Measurements from ENCODE around the gene SSC5D.

The SSC5D gene

GRCh38 chr19:55474269-55475265 lies 13.7 kb upstream of the SSC5D start:
- no peak for DNase-seq

- DNase-seq: peak; percentile 84
Measured at GRCh38 chr19:55476100-55476775, 12.0 kb upstream of the SSC5D start, which contains the start of gene ZNF628. Gene ZNF628, plus strand, starts transcription at chr19:55476617. Its CDS starts 3,294 bp downstream, at chr19:55479911.

DNA sequence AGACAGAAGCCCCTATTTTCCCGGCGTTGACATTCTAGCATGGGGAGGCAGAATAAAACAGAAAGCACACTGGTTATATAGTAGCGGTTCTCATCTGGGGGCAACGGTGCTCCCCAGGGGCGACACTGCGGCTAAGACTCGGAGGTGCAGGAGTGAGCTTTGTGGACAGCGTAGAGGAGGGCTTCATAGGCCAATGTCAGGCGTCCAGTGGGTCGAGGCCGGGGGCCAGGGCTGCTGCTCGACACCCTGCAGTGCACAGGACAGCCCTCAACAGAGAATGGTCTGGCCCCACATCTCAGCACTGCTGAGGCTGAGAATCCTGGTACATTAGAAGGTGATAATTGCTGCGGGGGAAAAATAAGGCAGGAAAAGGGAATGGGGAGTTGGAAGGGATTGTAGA lies 10.3 kb upstream of the SSC5D start:
- DNase-seq: no peak

GRCh38 chr19:55478364-55478763 lies 9.9 kb upstream of the SSC5D start:
- DNase-seq: no peak

GRCh38 chr19:55479045-55479444 lies 9.2 kb upstream of the SSC5D start:
- no peak for DNase-seq

- no peak for DNase-seq
Measured at GRCh38 chr19:55479451-55480230, 8.6 kb upstream of the SSC5D start.

DNA sequence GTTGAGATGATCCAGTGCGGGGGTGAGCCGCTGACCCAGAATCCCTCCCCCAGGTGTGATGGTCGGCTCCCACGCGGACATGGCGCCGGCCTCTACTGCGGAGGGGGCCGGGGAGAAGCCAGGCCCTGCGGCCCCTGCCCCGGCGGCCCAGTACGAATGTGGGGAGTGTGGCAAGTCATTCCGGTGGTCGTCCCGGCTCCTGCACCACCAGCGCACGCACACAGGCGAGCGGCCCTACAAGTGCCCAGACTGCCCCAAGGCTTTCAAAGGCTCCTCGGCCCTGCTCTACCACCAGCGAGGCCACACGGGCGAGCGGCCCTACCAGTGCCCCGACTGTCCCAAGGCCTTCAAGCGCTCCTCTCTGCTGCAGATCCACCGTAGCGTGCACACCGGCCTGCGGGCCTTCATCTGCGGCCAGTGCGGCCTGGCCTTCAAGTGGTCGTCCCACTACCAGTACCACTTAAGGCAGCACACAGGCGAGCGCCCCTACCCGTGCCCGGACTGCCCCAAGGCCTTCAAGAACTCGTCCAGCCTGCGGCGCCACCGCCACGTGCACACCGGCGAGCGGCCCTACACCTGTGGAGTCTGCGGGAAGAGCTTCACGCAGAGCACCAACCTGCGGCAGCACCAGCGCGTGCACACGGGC lies 7.0 kb upstream of the SSC5D start:
- DNase-seq: no peak

GRCh38 chr19:55481794-55482155 lies 6.5 kb upstream of the SSC5D start:
- no peak for DNase-seq

GRCh38 chr19:55482156-55482961 lies 5.9 kb upstream of the SSC5D start:
- no peak for DNase-seq

DNA sequence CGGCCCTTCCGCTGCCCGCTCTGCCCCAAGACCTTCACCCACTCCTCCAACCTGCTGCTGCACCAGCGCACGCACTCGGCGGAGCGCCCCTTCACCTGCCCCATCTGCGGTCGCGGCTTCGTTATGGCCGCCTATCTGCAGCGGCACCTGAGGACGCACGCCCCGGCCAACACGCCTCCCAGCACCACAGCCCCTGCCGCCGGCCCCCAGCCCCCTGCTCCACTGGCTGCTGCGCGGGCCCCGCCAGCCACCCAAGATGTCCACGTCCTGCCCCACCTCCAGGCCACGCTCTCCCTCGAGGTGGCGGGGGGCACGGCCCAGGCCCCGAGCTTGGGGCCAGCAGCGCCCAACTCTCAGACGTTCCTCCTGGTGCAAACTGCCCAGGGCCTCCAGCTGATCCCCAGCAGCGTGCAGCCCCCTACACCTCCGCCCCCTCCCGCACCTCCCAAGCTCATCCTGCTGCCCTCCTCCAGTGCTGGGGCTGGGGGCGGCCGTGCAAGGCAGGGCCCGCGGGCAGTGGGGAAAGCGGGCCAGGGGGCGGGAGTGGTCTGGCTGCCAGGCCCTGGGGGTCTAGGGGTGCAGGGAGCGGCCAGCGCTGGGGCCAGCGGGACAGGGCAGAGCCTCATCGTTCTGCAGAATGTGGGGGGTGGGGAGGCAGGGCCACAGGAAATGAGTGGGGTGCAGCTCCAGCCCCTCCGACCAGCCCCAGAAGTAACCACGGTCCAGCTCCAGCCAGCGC lies 5.1 kb upstream of the SSC5D start:
- DNase-seq: no peak

GRCh38 chr19:55483706-55484592 lies 4.3 kb upstream of the SSC5D start:
- no peak for DNase-seq

GRCh38 chr19:55484593-55485438 lies 3.4 kb upstream of the SSC5D start, which contains the start of gene NAT14:
Gene NAT14, plus strand, starts transcription at chr19:55485188. Its CDS starts 521 bp downstream, at chr19:55485709.
- DNase-seq: no peak

DNA sequence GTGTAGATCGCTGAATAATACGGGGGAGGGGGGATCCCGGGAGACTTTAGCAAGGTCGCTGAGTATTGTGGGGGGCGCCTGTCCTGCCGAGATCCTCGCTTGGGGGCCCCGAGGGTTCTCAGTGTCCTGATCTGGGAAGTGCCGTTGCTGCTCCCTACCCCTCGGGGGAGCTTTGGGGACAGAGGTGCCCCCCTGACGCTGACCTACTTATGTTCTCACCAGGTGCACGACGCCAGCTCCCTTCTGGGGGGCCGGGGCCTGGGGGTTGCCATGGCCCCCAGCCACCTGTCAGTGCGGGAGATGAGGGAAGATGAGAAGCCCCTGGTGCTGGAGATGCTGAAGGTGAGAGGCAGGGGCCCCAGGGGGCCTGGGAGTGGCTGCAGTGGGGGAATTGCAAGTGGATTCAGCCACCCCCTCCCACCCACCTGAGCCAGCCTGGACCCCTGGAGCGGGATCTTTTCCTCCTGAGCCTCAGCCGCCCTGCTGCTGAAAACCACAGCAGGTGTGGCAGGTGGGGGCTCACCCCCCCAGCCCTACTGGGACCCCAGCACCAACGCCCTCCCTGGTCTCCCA lies 2.7 kb upstream of the SSC5D start:
- no peak for DNase-seq

- DNase-seq: no peak
Measured at GRCh38 chr19:55486043-55486970, 1.9 kb upstream of the SSC5D start.

GRCh38 chr19:55486971-55487923 lies 989 bp upstream of the SSC5D start:
- DNase-seq: no peak

All from SHP77 treated with DMSO at 0.1 percent for 48 hours (cell line).